IPS-NIHi11 (cell line): ENCODE data around the gene KCNN3.

Experiments used
- DNase-seq: peaks from one replicate; pipeline ENCODE4 v3.0.0; 2012; ENCODE audit warnings: mixed read lengths, low spot score

KCNN3 gene

DNA sequence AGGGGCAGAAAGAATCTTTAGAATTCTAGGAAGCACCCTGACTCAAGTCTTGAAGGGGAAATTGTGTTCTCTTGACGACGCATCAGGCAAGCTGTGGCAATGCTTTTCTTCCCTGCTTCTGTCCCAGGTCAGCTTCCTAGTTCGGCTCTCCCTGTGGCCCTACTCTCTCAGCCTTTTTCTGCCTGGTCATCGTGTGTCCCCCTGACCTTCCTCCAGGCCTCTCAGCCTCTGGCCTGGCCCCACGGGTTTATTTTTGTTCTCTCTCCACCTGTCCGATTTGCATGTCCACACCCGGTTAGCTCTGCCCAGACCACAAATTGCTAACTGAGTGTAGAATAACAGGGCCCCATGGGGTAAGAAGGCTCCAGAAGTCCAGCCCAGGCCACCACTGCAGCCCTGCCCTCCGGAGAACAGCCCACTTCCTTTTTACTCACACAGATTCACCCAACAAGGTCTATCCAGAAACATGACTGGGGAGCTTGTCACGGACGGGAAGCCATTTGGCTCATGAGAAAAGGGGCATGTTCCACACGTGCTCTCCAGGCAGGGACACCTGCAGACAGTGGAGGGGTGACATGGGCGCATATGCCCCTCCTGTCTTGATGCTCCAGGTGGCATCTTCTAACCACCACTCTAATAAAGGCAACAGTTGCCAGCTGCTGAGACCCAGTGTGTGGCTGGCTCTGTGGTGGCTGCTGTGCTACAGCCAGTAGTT is 9.8 kb downstream of the KCNN3 start:
- no peak for DNase-seq

DNA sequence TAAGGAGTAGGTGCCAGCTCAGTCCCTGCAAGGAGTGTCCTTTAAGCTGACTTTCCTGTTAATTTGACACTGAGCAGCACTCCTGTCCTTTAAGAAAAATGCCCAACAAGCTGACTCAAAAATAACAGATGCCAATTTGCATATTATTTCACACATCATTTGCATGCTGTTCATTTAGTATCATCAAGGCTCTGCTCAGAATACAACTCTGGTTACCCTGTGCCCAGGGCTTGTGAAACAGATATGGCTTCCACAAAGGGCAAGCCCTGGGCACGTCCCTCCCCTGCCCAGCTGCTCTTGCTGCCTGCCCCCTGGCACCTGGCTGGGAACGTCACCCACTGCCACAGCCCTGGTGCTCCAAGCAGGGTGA is 10.3 kb downstream of the KCNN3 start:
- no peak for DNase-seq

DNA sequence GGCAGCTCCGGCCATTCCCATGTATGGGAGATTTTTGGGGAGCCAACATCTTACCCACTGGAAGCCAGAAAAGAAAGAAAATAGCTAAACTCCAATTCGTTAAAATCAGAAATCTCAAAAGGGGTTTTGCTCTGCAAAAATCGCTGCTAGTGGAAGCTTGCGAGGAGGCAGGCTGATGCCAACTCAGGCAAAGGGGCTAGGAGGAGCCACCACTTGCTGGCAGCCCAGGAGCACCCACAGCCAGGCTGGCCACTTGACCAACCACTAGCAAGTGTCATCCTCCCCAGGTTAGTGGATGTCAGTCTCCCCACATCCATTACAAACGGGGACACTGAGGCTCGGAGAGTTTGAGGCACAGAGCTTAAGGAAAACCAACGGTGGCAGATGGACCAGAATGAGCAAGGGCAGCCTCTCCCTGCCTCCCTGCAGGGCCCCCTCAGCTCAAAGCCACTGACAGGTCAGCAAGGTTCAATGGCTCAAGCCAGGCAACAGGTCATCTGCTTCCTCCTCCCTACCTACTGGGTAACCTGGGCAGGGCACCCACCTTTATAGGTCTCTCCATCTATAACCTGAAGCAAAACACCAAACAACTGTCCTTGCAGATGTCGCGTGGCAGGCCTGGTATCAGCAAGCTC is 10.8 kb downstream of the KCNN3 start:
- DNase-seq: no peak

DNA sequence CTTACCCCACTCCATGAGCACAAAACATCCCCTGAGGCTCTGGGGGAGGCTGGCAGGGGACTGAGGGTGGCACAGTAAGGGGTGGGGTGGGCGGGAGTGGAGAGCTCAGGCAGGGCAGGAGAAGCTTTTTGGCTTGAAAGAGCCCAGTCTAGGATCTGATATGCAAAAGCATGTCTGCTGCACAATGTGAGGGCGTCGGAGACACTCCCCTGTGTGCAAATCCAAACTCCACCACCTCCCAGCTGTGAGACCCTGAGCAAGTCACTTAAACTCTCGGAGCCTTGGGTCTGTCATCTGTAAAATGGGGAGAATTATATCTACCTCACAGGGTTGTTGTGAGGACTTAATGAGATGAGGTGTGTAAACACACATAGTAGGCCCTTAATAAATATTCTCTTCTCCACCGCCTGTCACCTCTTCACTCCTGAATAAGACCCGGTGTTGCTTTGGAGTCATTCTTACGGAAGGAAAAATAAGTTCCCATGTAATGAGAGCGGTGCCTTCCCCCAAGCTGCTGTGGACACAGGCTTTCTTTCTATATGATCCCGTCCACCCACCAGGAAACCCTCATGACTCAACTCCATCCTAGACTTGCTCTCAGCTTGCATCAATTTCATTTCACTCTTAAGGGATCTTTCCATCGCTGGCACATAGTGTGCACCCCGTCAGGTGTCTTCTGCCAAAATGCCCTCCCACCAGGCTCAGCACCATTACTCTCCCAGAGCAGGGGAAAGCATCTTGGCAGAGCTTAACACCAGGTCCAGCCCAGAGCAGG is 12.5 kb downstream of the KCNN3 start:
- DNase-seq: no peak

DNA sequence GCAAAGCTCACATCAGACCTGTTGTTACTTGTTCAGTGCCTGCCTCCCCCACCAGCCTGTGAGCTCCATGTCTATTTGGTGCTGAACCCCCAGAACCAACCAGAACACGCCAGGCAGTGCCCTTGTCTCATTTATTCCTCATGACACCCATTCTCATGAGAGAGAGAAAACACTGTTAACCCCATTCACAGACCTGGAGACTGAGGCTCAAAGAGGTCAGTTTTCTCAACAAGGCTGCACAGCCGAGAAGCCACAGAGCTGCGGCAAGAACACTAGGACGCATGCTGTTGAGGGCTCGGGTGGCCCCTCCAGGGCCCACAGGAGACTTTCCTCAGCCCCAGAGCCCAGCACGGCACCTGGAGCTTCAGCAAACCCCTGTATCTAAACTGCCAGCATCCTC is 13.1 kb downstream of the KCNN3 start:
- no peak for DNase-seq

DNA sequence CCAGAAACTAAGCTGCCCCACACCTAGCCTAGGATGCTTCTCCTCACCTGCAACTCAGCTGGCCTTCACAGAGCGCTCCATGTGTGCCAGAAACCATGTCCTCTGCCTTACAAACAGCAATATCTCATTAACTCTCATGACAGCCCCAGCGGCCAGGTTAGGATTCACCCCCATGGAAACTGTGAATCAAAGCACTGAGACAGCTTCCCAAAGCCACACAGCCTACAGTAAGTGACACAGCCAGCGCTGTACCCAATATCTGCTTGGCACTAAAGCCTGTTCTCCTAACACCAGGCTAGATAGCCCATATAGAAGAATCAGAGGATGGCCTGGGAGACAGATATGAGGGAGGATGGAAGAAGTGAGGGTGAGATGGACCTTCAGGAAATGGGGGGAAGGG is 13.5 kb downstream of the KCNN3 start:
- DNase-seq: no peak

DNA sequence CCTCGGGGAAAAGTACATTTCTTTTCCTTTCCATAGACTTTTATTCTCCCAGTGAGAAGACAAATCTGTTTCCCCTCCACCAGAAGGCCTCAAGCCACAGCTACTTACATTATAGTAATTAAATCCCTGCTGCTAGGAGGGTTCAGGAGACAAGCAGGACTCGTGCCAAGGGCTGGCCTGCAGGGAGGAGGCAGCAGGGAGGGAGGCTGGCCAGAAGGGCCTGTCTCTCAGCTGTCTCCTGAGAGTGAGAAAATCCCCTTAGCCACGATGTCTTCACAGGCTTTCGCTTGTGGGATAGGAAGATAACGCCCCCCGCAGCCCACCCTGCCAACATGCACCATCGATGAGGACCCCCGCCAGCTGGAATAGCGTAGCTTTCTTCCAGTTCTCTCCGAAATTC is 14.0 kb downstream of the KCNN3 start:
- DNase-seq: no peak

DNA sequence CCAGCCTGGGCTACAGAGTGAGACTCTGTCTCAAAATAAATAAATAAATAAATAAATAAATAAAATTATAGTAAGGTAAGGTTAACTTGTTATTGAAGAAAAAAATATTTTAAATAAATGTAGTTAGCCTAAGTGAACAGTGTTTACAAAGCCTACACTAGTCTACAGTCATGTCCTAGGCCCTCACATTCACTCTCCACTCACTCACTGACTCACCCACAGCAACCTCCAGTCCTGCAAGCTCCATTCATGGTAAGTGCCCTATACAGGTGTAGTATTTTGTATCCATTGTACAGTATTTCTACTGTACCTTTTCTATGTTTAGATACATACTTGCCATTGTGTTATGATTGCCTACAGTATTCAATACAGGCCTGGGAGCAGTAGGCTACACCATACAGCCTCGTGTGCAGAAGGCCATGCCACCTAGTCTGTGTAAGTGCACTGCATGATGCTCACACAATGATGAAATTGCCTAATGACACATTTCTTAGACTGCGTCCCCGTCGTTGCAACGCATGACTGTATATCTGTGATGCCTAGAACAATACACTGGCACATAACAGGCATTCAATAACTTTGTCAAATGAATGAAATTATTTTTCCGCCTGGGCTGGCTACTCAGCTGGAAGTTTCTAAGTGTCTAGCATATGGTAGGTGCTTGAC is 14.8 kb downstream of the KCNN3 start:
- DNase-seq: no peak

DNA sequence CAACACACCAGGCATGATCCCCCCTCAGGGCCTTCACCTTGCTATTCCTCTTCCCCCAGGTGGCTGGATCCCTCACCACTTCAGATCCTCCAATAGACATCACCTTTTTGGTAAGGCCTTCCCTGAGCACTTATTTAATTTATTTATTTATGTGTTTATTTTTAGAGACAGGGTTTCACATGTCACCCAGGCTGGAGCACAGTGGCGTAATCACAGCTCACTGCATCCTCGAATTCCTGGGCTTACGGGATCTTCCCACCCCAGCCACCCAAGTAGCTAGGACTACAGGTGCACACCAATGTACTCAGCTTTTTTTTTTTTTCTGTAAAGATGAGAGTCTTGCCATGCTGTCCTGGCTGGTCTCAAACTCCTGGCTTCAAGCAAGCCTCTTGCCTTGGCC is 17.2 kb downstream of the KCNN3 start:
- no peak for DNase-seq

DNA sequence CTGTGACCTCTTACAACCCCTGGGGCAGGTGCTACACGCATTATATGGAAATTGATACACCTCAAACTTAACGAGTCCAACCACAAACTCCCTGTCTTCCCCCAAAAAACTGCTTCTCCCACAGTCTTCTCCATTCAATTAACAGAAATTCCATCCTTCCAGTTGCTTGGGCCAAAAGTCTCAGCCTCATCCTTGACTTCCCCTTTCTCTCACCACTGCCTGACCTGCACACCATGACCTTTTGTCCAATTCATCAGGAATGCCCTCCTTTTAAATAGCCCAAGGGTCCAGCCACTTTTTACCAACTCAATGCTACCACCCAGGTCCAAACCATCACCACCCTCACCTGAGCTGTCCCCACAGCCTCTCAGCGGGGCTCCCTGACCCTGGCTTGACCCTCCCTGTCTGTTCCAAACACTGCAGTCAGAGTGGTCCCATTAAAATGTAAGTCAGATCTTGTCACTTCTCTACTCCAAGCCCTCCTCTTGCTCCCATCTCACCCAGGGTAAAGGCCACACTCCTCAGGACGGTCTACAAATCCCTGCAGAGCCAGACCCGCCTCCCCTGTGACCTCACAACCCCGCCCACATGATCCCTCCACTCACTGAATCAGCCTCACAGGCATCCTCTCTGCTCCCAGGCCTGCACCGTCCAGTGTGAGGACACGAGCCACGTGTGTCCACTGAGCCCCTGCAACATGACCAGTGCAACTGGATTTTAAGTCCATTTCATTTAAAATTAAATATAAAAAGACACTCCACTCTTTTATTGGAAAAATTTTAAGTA is 18.5 kb downstream of the KCNN3 start:
- peak; percentile 75 for DNase-seq

DNA sequence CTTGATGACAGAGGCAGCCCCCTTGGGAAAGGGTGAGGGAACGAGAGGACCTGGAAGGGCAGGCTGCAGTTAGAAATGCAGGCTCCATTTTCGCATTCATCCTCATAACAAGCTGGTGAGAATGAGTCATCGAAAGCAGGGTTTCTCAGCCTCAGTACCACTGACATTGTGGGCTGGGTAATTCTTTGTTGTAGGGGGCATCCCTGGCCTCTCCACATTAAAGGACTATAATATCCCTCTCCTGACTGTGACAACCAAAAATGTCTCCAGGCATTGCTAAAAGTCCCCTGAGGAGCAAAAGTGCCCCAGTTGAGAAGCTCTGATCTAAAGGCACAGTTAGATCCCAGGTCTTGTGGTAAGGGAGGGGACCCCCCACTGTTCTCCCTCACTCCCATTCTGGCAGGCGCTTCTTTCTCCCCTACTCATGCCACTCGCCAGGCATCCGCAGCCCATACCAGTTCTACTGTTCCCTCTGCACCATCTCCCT is 20.4 kb downstream of the KCNN3 start:
- DNase-seq: no peak

DNA sequence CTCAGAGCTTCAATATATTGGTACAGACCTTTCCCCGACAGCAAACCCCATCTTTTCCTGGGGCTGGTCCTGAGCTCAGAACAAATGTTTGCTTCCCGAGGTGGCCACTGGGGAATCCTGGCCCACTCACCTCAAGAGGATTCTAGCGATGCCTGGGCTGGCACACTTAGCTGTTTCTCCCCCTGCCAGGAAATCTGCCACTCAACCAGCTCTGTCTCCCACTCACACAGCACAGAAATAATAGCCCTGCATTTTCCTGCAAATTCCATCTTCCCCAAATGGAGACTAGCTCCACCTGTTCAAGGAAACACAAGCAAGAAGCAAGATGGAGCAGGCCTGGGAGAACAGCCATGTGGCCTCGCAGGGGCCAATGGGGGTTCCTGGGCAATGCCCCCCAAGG is 21.1 kb downstream of the KCNN3 start:
- DNase-seq: no peak

DNA sequence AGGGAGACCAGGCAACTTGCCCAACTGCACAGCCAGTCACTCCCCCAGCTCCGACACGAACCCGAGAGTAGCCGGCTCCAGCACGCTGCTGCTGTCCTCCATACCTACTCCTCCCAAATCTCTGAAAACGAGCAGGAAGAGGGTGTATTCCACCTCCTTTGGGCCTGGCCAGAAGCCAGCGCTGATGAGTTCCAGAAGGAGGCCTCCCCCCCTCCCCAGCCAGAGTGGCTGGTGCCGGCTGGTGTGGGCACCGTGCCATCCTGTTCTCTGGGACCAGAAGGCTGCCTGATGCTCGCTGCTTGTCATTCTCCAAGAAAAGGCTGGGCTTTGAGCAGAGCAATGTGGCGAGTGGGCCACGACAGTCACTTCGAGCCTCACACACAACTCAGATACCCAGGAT is 22.2 kb downstream of the KCNN3 start:
- no peak for DNase-seq

DNA sequence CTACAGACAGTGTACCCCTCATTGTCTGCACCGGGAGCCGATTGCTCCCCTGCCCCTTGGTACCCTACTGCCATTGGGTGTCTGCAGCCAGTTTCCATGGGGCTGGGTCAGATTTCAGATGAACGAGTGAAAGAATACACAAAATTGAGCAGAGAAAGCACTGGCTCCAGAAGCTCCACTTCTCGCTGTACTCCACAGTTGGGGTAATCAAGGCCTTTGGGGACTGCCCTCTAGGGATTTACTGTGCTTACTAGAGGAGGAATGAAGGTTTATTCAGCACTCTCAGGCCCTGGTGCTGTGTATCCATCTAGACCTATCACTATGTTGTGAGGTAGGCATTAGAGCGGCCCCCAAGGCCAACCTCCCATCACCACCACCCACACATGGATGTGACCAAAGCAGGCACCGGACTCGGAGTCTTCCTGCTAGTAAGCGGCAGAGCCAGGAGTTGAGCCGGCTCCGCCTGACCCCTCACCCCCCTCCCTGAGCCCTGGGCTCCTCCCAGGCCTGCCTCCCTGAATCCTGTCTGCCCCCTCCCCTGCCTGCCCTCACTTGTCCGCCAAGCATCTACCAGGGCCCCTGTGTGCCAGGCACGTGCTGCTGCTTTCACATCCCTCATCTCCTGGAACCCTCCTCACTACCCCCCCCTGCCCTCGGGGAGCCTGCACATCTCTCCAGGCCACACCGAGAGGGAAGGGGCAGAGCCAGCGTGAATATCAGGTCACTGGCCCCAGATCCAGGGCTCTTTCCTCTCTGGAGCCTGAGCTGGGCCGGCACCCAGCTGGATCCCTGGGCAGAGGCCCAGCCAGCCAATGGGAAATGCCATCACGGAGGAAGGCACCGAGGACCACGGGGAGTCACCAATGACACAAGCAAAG is 23.3 kb downstream of the KCNN3 start:
- DNase-seq: no peak

DNA sequence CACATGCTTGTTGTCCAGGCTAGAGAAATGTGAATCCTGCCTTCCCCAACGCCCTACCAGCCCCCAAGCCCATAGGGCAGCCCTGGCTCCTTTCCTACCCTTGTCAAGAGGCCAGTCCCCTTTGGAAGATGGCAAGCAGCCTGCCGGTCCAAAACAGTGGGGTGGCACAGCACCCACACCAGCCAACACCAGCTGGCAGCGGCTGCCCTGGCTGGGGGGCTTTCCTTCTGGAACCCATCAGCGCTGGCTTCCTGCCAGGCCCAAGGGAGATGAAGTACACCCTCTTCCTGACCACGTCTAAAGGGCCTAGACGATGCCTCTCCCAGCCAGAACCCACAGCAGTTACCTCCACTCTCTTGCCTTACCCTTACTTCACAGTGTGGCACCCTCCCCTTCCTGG is 24.2 kb downstream of the KCNN3 start:
- no peak for DNase-seq

DNA sequence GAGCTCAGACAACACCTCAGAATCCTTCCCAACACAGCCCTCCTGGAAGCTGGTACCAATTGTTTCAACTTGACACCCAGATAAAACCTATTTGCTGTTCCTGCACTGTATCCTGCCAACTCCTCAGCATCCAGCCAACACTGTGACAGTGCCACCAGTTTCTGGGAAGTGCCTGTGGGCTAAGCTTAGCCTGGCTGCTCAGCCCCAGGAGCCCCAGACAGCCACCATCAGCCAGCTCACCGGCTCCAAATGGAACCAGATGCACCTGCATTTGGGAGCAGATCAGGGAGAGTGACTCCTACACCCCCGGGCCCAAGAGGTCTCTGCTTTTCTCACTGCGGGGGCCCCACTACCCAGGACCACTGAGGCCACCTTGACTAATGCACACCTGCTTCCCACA is 24.9 kb downstream of the KCNN3 start:
- DNase-seq: no peak

DNA sequence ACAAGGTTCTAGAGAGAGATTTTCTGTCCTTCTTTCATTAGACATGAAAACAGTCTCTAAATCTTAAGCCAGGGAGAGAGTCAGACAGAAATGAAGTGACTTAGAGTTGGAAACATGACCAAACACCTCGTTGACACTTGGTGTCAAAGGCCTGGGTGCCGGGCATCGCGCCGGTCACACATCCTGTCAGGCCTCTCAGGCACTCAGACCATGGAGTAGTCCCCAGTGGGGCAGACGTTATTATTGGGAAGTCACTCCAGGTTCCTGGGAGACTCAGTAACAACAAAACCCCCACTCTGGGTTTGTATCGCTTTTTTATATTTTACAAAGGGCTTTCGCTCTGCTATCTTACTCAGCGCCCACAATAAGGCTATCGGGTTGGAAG is 25.8 kb downstream of the KCNN3 start:
- DNase-seq: no peak

DNA sequence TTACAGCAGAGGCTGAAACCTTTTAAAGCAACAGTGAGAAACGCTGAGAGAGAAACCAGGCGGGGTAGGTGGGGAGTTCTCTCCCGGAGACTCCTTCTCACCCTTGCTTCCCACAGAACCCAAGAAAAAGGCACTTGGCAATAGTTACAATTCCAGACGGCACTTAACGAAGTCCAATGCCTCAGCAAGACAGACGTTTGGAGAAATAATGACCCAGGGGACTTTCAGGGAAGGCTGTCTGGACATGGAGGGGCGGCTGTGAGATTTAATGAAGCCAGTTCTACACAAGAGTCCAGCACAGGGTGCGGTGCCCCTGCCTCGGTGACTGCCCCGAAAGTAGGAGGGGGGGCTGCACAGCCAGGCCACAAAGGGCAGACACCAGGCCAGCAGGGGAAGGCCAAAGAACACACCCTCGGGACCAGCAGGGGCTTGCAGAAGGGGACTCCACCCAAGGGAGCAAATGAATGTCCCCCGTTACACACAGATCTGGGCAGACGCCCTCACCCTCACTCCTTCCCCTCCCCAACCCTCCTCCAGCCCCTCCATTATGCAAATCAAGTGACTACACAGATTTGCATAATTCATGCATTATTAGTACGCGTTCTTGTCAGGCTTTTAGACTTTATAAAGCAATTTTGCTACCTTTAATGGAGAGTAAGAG is 26.3 kb downstream of the KCNN3 start:
- no peak for DNase-seq

DNA sequence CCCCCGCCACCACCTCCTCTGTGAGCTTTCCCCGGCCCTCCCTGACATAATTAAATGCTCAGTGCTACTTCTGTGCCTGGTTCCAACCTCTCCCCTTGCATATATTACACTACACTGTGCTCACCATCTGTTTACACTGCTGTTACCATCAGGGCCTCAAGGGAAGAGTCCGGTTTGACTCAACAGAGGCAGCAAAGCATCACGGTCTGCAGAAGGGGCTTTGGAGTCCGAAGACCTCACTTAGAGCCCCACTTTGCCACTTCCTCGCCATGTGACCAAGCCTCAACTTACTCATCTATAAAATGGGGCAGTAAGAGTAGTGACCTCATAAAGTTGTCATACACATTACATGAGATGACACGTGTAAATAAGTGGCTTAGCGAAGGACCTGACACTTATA is 27.4 kb downstream of the KCNN3 start:
- no peak for DNase-seq

DNA sequence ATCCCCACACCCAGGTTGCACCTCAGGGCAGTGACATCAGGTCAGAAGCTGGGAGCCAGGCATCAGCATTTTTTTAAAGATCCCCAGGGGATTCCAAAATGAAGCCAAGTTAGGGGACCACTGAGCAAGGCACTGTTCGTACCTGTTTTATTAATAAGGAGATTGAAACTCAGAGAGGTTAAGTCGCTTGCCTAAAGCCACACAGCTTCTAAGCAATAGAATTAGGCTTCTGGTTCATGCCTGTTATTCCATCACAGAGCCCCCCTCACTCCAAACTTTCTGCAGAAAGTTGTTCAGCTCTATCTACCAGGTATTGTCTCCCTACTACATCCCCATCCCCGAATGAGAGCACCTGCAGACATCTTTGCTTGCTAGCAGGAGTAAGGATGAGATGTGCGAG is 28.7 kb downstream of the KCNN3 start:
- no peak for DNase-seq
